Measurements from ENCODE around the gene IRF2.

Gene IRF2

DNA sequence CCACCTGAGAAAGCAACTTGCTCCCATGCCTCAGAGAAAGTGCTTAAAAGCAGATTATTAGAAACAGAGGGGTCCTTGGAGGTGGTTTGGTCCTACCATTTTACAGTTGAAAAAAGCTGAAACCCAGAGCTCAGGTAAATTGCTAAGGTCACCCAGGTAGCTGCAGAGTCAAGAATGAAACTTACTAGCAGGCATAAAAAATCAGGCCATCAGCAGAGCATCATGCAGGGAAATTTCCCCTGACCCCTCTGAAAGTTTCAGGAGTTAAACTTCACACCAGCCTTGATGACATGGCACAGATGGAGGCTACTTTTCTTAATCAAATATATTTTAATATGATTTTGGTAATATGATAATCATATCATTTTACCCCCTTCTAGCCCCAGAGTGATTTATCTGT, 70.3 kb downstream of the IRF2 start:
- no peak for DNase-seq

DNA sequence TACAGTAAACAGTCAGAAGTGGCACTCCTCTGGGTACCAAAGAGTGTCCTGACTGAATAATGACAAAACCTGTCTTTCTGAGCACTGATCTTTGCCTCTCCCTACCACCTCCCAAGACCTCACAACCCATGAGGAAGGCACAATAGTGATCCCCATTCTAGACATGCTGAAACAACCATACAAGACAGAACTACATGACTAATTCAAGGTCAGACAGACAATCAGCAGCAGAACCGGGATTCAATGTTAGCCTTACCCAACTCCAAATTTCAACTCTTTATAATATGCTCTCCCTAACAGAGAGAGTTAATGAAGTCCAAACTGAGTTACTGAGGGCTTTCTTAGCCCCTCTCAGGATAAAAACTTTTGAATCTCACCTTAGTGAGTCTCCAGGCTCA, 71.0 kb downstream of the IRF2 start:
- no peak for DNase-seq

- DNase-seq, result no peak
These were observed 71.5 kb downstream of the IRF2 start for GRCh38 chr4:184402740-184403383.

- no peak for DNase-seq
These were observed 72.1 kb downstream of the IRF2 start for GRCh38 chr4:184402239-184402638.

- no peak for DNase-seq
These were observed 72.8 kb downstream of the IRF2 start for GRCh38 chr4:184401397-184402171.

DNA sequence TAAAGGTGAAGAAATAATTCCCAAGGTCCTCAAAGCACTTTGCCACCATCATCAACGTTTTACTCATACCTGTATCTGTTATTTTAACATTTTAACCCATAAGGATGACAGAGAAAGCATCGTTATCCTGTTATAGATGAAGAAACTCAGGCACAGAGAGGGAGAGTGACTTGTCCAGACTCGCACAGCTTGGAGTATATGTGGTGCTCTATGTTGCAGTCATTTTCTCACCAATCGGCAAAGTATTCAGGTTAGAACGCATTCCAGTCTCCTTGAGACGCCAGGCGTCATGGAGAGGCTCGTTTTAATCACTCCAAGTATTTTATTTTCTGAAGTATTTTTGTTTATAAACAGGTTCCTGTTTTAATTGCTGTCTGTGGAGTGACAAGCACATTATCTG, 73.5 kb downstream of the IRF2 start:
- DNase-seq, result no peak

DNA sequence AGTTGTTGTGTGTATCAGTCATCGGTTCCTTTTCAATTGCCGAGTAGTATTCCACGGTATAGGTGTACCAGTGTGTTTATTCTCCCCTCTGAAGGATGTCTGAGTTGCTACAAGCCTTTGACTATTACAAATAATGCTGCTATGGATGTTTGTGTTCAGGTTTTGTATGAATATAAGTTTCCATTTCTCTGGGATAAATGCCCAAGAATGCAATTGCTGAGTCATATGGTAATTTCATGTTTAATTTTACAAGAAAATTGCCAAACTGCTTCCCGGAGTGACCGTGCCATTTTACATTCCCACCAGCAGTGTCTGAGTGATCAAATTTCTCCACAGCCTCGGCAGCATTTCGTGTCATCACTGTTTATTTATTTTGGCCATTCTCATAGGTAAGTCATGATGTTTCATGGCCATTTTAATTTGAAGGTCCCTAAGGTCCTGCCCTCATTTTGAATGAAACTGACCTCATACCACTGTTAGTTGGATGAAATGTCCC, 73.9 kb downstream of the IRF2 start:
- DNase-seq, result no peak

GRCh38 chr4:184399512-184399908, 74.8 kb downstream of the IRF2 start:
- DNase-seq, result no peak

- DNase-seq, result no peak
These were observed 75.4 kb downstream of the IRF2 start for GRCh38 chr4:184398741-184399511.

DNA sequence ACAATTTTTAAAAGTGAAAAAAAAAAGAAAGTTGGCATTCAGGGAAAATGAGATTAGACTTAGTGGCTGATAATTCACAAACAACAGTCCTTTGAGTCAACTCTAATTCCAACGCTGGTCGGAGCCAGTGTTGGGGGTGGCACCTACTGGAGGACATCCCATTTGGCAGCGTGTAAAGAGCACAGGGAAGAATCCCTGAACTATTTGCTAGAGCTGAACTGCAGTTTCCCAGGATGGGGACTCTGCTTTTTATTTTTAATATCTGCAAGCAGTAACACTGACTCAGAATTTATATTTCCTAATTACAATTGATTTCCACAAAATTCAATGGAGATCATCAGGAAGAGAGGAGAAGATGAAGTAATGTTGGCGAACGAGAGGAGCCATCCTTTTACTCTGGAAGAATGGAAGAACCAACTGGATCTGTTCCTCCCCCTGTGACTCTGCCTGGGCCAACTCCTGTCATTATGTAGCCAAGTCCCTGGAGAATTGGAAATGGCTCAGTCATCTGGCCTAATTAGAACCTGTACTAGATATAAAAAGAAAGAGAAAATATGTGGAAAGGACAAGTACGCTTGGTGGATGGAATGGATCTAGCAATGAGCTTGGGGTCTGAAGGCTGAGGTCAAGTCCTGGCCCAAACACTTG, 76.7 kb downstream of the IRF2 start:
- no peak for DNase-seq

- no peak for DNase-seq
These were observed 77.5 kb downstream of the IRF2 start for GRCh38 chr4:184396570-184397515.

- DNase-seq, result no peak
These were observed 78.4 kb downstream of the IRF2 start for GRCh38 chr4:184395971-184396391.

- DNase-seq, result no peak
These were observed 78.9 kb downstream of the IRF2 start for GRCh38 chr4:184395451-184395917.

DNA sequence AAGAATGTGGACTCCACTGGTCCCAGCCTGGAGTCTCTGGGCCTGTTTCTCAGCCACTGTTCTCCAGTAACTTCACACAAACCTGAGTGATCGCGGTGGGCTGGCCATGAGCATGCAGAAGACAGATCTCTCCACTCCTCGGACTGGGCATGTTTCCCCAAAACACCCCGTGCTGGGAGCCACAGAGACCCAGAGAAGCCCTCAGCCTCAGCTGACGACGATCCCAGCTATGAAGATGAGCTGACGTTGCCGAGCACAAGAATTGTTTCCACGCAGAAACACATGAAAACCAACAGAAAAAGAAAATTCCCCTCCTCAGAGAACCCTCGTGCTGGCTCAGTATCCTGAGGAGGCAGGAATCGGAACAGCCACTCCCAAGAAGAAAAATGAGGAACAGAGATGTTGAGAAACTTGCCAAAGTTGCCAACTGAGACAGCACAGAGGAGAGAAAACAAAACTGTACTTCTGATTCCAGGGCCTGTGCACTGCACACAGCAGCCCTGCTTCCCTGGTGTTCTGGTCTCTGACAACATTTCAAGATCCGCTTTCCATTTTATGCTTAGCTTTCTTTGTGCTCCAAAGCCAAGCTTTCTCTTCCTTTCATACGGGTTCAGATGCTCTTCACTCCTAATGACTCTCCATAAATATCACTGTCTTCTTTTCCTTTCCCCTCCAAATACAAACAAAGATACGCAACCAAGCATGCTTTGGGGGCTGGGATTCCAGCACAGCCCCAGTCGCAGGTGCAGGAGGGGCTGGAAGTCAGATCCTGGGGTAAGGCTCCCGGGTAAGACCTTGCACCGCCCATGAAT, 81.4 kb downstream of the IRF2 start:
- no peak for DNase-seq

DNA sequence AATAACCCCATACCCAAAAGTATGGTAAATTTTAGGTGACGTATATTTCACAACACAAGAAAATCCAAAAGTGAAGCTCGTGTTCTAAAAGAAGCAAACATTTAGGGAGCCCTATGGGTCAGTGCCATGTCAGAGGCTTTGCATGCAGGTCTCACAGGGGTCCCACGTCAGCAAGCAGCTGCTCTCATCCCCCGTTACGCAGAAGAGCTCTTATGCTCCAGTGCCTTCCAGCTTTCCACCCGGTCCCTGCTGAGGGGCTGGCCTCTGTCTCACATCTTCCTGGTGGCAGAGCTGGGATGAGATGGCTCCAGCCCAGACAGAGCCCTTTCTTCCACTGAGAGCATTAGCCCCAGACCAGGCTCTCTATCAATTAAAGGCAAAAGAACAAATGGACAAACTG, 82.0 kb downstream of the IRF2 start:
- DNase-seq, result no peak

- no peak for DNase-seq
These were observed 84.1 kb downstream of the IRF2 start for GRCh38 chr4:184389978-184390900.

DNA sequence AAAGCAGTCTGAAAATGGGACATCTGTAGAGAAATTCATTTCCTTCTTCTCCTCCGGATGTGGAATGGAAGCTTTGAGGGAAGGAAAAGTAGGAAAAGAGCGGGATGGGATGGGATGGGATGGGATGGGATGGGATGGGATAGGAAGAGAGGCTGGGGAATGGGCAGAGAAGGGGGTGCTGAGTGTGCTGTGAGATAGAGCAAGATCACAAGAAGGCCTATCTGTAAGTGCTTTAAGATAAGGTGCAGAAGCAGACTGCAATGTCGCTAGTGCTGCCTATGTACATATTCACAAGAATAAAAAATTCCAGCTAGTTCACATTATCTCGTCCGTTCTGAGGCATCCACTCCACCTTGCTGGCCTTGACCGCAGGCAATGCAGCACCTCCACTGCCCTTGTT, 86.2 kb downstream of the IRF2 start:
- no peak for DNase-seq

DNA sequence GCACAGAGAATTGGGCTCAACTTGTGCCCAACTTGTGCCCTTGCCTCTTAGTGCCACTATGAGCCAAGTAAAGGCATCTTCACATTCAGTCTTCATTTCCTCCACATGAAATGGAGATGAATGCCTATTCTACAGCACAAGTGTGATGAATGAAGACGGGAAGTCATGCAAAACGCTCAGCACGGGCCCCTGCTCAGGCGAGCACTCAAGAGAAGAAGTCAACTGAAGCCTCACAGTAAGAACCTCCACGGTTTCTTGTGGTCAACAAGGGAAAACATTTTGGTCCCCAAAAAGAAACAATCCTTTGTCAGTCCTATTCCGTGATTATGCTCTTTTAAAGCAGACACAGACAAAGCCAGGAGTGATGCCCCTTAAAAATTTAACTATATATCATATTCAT, 87.0 kb downstream of the IRF2 start:
- DNase-seq, result no peak

DNA sequence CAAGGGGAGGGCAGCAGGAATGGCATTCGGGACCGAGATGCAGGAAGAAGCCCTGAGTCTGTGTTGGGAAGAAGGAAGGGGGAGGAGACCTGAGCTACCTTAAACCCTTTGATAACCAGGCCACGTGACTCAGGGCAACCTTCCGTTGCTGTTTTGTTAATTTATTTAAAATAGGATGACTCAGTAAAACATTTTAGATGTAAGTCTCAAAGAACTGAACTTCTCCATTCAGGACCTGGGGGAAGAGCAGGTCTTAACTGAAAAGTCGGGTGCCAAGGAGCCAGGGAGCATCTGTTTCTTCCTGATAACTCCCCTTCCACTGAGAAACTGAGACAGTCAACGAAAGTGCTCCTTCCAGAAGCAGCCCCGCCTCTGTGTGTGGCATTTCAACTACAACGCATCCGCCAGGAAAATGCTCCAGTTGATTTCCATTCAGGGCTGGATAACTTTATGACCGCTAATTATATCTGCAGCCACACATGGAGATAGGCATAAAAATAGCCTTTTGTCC, 88.0 kb downstream of the IRF2 start:
- DNase-seq, result no peak

GRCh38 chr4:184385705-184386141, 88.6 kb downstream of the IRF2 start:
- DNase-seq, result no peak
